ENCODE results near the gene RNF121.

- no peak for TF ChIP-seq CTCF (IDR thresholded peaks at IDR 0.05; ENCODE audit: low read depth, low read length)
- TF ChIP-seq POLR2A (IDR thresholded peaks at IDR 0.05; ENCODE audit: extremely low read depth, insufficient read length) = no peak
Observed at GRCh38 chr11:71979602-71980001, 50.8 kb downstream of the RNF121 start.

All from NB4 (cell line).